OCI-LY1 (cell line): Measurements from ENCODE around the gene TRMT61B.

Experiments used
- CTCF ChIP-seq: fragments of 200-600 bp; sonication (generic), shearing (Covaris generic); IDR thresholded peaks from 2 replicates; pipeline ENCODE4 v1.5.1; 2017; ENCODE audit warnings: mild to moderate bottlenecking, antibody characterized with exemption, low read length, moderate library complexity, mixed read lengths
- EZH2 ChIP-seq: fragments of 200-600 bp; sonication (generic), shearing (Covaris generic); IDR thresholded peaks from 2 replicates; pipeline ENCODE4 v1.8.0; 2017; ENCODE audit warnings: borderline replicate concordance, mixed run types, mild to moderate bottlenecking, antibody characterized with exemption, low read length, moderate library complexity, mixed read lengths

- TF ChIP-seq CTCF (no peak), EZH2 (no peak)
These were observed 38.1 kb upstream of the TRMT61B start for GRCh38 chr2:28908172-28908571.
